ENCODE measurements around the gene TOMM34.

TOMM34 gene

DNA sequence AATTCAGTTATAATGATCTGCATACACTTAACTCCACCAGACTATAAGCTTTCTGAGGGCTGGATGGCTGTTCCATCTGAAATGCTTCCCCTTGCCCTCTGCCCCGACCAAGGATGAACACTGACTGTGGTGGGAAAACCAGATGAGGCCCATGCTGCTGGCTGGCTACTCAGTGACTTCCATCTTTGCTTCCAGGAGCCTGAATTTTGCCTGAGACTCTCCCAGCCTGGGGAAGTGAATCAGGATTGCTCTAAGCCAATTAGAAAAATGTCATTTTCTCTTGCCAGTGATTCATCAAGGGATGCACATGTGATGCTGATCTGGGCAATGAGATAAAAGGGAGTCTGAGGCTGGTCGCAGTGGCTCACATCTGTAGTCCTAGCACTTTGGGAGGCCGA is 1.7 kb upstream of the TOMM34 start:
- DNase-seq = no peak

DNA sequence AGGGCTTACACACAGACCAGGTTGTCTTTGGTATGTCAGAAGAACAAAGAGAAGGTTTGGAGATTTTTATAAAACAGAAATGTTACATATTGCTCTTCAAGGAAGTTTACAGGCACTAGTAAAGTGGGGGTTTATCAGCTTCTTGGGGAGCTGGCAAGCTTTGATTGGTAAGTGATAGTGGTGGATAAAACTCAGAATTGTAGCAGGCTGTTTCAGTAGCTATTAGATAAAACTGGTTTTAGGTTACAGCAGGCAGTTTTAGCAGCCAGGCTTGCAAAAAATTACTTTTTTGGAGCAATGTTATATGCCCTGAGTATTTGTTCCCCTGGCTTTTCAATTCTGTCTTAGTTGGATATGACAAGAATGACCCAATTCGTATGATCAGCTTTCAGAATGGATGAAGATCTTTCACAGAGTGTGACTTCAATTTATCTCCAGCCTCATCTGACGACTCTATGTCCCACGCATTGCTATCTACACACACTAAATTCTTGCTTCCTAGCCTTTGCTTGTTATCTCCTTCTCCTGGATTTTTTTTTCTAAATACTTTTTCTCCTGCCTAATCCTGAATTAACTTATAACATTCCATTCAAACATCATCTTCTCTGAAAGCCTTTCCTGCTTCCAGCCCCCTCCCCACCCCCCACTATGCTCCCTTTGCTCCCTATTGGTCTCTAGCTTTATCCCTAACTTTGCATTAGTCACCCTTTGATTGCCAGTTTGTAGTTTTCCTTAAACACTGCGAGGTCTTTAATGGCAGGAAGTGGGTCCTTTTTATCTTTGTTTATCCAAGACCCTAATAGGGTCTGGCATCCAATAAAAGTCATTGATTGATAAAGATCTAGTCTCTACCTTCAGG is 1.0 kb upstream of the TOMM34 start:
- no peak for DNase-seq

DNA sequence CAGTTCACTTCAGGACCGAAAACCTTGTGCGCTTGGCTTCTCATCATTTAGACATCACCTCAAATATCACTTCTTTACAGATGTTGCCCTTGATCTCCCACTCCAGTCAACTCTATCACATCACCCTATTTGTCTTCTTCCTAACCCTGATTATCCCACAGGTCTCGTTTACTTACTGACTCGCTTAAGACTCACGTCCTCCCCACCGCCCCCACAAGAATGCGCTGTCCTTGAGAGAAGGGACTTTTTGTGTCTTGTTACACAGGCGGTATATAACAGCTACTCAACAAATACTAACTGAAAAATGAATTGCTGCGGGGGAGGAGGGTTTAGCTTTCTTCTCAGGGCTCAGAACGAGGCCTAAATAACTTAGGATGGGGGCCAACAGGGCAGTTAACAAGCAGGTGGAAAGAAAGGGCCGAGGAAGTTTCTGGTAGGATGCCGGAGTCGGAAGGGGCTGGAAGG is 527 bp downstream of the TOMM34 start:
- peak; percentile 8 for DNase-seq

DNA sequence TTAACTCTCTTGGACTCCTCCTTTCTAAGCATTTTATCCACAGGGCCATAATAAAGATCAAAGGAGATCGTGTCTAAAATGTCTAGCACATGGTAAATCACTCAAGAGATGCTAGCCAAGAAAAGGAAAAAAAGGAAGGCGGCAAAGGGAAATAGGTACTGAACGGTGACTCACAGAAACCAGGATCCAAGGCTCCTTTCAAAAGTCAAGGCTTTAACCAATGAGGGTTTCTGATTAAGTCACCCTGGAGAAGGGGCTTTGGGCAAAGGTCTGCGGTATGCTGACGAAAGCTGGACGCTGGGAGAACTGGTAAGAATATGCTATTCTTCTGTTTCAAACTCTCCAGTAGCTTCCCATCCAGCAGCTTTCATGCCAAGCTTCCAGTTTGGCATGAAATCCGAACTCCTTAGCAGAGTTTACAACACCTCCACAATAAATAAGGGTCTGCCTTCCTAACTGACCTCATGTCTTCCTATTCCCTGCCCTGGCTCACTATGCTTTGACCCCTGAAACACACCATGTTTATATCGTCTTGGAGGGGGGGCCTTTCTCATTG is 1.0 kb downstream of the TOMM34 start:
- DNase-seq = peak; percentile 80

DNA sequence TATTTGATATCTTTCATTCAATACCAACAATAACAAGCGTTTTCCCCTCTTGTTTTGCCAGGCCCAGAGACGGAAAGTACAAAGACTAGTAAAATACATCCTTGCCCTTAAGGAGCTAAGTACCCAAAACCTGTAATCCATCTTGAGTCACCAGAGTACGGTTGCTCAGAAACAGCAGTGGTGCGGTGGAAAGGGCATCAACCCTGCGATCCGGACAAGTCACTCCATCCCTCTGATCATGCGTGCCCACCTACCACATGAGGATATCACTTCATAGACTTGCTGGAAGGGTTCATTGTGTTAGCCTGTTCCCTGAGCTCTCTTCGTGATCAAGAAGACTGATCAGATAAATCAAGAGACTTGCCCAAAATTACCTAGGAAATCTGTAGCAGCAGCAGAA is 1.9 kb downstream of the TOMM34 start:
- DNase-seq = no peak

DNA sequence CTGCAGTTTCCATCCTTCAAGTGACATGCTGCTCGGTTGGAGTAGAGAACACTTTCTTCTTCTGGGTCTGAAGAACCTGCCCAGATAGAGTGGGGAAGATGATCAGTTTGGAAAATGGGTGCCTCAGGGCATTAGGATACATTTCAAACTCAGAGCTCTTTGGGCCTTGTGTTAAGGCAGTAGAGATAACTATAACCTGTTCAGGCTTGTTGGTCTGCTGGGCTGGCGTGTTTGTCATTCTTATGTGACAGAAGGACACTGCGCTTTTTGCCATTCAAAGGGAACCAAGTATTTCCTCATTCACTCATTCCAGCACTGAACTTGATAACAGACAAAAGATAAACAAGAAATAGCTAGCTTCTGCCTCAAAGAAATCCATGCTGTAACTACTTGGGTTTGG is 3.8 kb downstream of the TOMM34 start:
- no peak for DNase-seq

DNA sequence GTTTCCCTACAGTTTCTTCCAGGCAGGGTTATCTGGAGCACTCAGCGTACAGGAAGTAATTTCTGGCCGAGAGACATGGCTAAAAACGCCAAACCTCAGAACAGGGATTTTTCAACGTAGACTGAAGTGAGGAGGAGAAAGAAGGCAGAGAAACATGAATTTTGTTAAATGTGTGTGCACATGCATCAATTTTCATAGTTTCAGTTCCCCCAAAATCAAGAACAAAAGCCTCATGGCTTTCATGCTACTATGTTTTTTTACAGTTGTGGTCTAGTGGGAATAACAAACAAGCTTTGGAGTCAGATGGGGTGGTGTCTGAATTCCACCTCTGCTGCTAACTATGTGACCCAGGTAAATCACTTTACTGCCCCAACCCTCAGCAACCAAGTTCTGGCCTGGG is 4.9 kb downstream of the TOMM34 start:
- DNase-seq = peak; percentile 74

DNA sequence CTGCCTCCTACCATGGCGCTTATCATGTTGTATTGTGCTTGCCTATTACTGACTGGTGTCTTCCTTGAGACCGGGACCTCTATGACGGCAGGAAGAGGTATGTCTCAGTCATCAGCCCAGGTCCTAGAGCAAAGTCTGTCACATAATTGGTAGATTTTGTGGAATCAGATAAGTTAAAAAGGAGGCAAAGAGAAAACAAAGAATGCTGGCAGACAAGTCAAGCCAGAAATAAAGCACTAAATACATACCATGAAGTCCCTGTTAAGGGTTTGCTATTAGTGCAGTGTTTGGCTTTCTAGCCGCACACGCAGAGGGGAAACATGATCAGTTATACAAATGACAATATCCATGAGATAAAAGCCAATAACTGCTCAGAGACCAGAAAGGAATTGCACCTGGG is 6.0 kb downstream of the TOMM34 start:
- no peak for DNase-seq

DNA sequence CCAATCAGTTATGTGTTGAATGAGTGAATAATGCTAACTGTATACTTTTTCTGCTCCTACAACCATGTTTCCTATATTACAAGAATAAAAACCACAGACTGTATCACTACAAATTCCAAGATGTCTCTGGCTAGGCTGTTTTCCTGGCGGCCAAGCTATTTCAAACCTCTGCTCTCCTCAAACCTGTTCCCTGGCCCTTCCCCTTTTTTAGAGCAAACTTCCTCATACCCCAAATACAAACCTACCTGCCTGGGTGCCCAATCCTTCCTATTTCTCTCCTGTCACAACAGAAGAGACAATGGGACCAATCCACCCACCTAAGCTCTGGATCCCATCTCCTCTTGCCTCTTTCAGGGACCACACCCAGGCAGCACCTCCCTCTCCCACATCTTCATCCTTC is 7.5 kb downstream of the TOMM34 start:
- no peak for DNase-seq

DNA sequence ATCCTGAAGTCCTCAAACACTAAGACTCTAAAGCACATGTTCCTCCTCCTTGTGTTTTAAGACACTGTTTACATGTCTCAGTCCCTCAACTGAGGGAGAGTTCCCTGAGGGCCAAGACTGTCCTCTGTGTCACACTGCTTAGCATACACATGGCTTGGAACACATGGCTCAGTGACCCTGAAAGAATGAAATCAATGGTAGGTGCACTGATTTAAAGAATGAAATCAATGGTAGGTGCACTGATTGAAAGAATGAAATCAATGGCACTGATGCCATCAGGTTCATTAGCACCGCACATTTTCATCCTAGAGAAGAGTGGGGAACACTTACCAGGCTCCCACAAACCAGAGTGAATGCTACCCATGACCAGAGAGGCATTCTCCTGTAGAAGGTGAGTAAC is 9.8 kb downstream of the TOMM34 start:
- no peak for DNase-seq

DNA sequence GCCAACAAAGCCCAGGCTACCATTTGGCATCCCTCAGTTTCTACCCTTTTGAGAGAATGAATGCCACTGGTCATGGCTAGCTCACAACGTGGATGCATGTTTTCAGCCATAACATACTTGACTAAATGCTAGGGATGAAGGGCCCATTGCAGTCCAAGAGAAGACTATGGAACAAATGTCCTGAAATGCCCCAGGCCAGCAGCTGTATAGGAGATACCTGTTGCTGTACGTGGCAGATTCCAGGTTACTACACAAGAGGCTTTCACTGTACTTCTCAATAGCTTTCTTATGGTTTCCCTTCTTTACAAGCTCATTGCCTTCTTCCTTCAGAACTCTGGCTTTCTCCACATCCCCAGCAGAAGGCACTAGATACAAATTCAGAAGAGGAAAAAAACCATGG is 11.7 kb downstream of the TOMM34 start:
- DNase-seq = no peak

DNA sequence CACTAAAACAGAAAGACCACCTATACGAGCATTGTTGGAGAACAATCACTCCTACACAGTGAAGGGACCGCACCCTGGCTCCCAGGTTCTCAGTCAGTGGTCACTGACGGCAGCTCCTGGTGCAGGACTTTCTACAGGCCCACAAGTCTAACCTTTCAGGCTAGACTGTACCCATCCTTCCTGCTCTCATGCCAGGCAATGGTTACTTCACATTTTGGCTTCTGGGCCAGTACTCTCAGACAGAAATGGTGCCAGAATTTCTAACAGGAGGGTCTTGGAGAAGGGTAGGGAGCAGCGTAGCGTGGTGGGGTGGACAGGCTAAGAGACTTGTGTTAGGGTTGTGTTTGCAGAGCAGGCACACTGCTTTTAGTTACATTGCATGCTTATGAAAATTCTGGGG is 12.1 kb downstream of the TOMM34 start:
- no peak for DNase-seq

DNA sequence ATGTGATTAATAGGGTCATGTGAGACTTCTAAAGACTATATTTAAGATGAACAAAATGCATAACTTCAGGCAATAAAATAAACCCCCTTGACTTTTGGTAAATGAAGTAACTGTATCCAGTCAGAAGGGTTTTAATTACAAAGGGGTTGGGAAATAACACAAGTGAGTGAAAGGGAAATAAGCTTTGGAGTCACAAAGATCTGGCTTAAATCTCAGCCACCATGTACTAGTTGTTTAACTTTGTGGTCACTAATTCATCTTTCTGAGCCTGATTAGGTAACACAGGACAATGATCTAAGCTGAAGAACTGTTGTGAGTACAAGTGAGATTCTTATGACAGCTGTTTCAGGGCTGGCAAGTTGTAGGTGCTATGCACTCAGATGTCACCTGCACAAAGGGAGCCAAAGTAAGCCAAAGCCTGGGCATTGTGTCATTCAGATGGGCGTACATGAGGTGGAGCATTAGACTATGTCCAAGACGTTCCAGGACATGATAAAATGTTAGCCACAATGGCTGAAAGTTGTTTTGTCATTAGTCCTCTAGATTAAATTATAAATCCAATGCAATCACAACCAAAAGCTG is 13.8 kb downstream of the TOMM34 start:
- peak; percentile 22 for DNase-seq

DNA sequence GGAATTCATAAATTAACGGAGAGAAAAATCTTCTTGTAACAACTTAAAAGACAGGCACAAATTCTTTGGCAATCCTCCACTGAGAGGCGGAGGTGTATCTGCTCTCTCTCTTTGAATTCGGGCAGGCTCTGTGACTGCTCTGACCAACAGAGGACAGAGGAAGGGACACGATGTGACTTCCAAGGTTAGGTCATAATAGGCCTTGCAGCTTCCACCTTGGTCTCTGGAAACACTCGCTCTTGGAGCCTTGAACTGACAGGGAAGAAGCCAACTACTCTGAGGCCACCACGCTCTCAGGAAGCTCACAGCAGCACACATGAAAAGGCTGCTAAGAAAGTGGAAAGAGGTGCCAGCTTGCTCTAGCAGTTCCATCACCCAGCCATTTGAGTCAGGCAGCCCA is 14.9 kb downstream of the TOMM34 start:
- no peak for DNase-seq

DNA sequence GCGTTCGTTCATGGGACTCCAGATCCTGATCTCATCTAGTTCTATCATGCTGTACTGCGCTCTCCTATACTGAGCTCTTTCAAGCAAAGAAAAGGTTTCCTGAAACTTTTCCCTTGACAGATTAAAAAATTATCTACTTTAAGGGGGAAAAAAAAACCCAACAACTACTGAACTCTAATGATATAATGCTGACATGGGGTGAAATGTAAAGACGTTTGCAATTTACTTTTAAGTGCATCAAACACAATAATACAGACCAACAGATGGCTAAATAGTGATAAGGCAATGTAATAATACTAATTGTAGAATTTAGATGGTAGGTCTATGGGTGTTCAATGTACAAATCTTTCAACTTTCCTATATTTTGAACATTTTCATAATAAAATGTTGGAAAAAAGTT is 16.4 kb downstream of the TOMM34 start:
- no peak for DNase-seq

DNA sequence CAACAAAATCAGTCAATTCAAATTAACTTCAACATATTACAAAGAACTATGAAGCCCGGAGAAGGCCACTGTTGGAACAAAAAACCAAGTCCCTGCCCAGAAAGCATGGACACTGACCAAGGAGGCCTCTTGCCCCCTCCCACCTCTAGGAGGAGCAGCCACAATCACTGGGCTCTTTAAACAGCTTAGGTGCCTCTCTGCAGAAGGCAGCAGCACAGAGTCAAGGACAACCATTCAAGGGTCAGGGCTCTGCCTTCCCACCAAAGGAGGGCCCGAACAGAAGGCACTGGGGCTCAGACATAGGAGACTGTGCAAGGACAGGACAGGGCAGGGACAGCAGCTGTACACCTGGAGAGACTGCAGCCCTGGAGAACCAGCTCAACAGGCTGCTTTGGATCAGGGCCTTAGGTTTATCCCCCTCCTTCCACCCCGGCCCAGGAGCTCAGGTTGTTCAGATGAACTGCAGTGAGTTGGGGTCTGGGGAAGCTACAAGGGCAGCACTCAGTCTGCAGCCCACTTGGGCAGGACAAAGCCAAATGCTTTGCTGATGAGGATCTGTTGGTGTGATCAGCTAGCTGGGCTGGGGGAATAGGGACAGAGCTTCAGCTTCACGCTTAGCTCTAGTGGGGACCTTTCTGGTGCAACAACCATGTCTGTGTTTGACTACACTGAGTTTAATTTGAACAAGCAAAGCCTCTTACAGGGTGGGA is 17.8 kb downstream of the TOMM34 start:
- no peak for DNase-seq

DNA sequence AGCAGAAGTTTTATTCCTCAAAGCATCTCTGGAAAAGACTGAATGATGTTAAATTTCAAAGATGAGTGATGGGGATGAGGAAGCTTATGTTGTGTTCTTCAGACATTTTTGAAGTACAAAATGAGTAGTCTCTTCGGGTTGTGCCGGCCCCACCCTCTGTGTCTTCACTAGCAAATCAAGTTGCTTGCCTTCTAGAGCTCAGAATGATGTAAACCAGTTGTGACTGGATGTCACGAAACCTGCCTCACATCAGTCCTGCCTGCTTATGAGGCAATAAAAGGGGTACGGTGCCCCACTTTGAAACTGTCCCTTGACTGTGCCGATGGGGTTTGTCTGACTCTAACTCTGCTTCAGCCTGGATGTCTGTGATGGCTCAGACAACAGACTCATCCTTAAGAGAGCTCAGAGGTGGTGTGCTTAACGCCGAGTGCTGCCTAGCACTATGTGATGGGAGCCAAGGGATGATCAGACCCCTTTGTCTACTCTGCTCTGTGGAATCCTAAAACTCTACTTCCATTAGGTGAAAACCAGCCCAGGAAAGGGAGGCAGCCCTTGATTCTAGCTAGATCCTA is 19.0 kb downstream of the TOMM34 start:
- DNase-seq = no peak

DNA sequence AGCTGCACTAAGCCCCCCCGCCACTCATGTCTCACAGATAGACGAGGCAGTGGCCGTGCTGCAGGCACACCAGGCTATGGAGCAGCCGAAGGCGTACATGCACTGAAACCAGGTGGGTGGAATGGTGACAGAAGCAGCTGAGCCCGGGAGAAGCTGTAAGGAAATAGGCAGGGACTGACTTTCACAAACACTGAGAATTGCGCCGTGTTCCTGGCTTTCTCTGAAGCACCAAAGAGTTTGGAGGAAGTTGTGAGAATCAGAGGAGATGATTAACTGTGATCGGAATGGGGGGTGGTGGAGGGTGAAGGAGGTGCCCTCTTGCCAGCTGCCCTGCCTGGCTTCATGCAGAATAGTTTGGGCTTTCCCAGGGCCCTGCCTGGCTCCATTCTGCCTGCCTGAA is 21.6 kb downstream of the TOMM34 start:
- no peak for DNase-seq

DNA sequence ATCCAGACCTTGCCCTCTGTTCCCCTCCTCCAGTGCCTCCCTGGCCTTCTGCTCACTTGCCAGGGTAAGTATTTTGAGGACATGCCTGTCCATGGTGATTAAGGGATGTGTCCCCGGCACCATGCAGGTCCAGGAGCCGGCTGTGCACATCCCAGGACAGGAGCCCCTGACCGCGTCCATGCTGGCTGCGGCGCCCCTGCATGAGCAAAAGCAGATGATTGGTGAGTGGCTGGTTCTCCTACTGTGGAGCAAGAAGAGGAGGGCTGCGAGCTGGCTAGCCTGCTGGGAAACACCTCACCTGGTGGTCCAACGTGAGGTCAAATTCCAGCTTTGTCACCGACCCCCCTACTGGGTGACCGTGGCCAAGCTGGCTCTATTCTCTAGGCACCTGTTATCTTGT is 23.7 kb downstream of the TOMM34 start:
- DNase-seq = no peak

DNA sequence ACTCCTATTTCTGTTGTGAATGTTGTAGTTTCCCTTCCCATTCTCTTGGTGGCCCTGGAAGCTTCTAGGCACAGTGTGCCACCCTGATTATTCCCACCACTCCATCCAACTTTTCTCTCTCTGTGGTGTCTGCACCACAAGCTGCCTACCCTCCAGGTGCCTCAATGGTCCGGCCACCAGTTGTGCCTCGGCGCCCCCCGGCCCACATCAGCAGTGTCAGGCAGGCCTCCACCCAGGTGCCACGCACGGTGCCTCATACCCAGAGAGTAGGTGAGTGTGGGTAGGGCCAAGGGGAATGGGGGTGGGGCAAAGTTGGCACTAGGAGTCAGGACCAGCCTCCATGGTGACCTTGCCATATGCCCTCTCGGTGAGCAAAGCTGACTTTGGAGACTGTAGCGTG is 27.3 kb downstream of the TOMM34 start:
- DNase-seq = no peak

DNA sequence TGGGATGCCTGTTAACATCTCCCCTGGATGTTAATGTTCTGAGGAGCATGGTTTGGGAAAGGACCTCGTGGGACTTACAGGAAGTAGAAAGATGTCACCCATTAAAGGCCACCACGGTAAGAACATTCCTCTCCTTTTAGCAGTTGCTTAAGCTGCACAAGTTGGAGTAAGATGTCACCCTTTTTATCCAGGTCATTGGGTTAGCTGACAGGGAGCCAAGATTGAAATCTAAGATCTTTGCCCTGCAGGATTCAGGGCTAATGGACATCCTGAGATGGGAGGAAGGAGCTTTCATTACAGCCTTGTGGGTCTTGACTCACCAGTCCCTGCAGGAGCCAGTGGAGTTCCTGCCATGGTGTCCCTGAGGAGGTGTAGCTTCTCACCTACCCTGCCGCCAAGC is 28.3 kb downstream of the TOMM34 start:
- DNase-seq = no peak

DNA sequence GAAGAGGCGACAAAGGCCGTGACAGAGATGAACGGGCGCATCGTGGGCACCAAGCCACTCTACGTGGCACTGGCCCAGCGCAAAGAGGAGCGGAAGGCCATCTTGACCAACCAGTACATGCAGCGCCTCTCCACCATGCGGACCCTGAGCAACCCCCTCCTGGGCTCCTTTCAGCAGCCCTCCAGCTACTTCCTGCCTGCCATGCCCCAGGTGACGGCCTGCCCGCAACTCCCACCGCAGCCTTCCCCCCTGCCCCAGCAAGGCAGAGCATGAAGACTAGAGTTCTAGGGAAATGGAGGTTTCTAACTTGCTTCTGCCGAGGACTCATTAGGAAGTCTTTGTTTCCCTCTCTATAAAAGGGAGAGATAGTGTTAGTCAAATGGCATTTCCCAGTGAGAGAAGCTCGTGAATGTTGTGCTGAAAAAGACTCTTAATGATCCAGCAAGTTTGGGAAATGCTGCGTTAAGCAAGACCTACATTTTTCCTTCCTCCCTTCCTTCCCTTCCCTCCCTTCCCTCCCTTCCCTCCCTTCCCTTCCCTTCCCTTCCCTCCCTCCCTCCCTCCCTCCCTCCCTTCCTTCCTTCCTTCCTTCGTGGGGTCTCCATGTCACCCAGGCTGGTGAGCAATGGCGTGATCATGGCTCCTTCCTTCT is 29.6 kb downstream of the TOMM34 start:
- DNase-seq = no peak

DNA sequence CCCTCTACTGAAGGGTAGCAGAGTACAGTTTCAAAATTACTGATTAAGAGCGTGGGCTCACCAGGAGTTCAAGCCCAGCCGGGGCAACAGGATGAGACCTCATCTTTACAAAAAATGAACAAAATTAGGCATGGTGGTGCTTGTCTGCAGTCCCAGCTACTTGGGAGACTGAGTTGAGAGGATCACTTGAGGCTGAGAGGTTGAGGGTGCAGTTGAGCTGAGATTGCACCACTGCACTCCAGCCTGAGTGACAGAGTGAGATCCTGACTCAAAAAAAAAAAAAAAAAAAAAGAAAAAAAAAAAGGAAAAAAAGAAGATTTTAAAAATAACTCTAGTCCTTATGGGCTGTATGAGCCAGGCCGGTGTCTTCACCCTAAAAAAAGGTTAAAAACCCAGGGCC is 31.6 kb downstream of the TOMM34 start:
- no peak for DNase-seq
